GM12891 (cell line): ENCODE data around the gene CAPN11.
"Not testable (repeated sequence)": the region's sequence is repeated elsewhere in the genome, so short reads cannot be mapped to it uniquely, and the experiment has no call there.

ENCODE experiments used
- DNase-seq: peaks from one replicate; pipeline ENCODE4 v3.0.0; 2011; ENCODE audit warnings: low spot score; ENCODE audit not compliant: insufficient read length
- FAIRE-seq: peaks from 2 replicates; lab custom pipeline; 2011; peaks lifted over from hg19 to GRCh38; lab: Jason Lieb, UNC
- PAX5 ChIP-seq: IDR thresholded peaks from 2 replicates; pipeline ENCODE4 v1.6.1; 2011; ENCODE audit warnings: low read length, moderate library complexity, mild to moderate bottlenecking; ENCODE audit not compliant: insufficient read depth, severe bottlenecking
- POLR2A ChIP-seq: IDR thresholded peaks from 2 replicates; pipeline ENCODE4 v1.6.1; 2011; ENCODE audit warnings: low read depth, low read length, control low read depth
- POLR2AphosphoS5 ChIP-seq: IDR thresholded peaks from 2 replicates; pipeline ENCODE4 v1.6.1; 2011; ENCODE audit warnings: low read depth, low read length, control low read depth
- POU2F2 ChIP-seq: IDR thresholded peaks from 2 replicates; pipeline ENCODE4 v1.6.1; 2011; ENCODE audit warnings: low read depth, mild to moderate bottlenecking, control low read depth, low read length, moderate library complexity
- SPI1 ChIP-seq: IDR thresholded peaks from 2 replicates; pipeline ENCODE4 v1.6.1; 2011; ENCODE audit warnings: low read depth, low read length, control low read depth
- TAF1 ChIP-seq: IDR thresholded peaks from 2 replicates; pipeline ENCODE4 v1.6.1; 2011; ENCODE audit warnings: low read depth, low read length, control low read depth

The CAPN11 gene

GRCh38 chr6:44143731-44144130 is 14.9 kb upstream of the CAPN11 start:
- no peak for FAIRE-seq
- TF ChIP-seq POLR2A (no peak), PAX5 (no peak), POU2F2 (no peak)

DNA sequence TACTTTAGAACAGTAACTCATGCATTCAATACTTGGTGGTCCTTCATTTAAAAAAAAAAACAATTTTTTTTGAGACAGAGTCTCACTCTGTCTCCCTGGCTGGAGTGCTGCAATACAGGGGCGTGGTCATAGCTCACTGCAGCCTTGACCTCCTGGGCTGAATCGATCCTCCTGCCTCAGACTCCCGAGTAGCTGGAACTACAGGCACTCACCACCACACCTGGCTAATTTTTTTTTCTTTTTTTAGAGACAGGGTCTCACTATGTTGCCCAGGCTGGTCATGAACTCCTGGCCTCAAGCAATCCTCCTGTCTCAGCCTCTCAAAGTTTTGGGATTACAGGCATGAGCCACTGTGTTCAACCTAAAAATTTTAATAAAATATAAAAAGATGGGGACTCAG is 14.1 kb upstream of the CAPN11 start:
- not testable (repeated sequence) for DNase-seq, FAIRE-seq

More at GRCh38 chr6:44143731-44144130, 14.9 kb upstream of the CAPN11 start:
- DNase-seq: no peak

- DNase-seq (no peak), FAIRE-seq (no peak)
- no peak for TF ChIP-seq POU2F2
- no peak for TF ChIP-seq SPI1
- no peak for TF ChIP-seq PAX5
- no peak for TF ChIP-seq POLR2A
- no peak for TF ChIP-seq TAF1
- TF ChIP-seq POLR2AphosphoS5: no peak; the same call in 1 of the 2 replicates
These were observed 12.8 kb upstream of the CAPN11 start for GRCh38 chr6:44145839-44146238.

DNA sequence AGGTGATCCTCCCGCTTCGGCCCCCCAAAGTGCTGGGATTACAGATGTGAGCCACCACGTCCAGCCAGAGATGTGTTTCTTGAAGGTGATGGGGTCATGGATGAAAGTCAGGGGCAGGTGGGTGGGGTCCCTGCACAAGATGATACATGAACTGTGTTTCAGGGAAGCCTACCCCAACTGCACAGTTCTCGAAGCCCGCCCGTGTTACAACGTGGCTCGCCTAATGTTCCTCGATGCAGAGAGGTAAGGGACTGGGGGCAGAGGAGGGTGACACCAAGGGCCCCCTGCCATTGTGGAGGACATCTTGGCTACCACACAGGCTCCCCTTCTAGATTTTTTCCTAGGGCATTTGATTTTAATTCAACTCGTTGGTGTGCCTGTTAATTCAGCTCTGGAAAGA is 11.9 kb upstream of the CAPN11 start:
- no peak for DNase-seq

GRCh38 chr6:44147256-44147655 is 11.4 kb upstream of the CAPN11 start:
- FAIRE-seq (no peak), DNase-seq (no peak)
- TF ChIP-seq SPI1 (no peak), POLR2A (no peak), TAF1 (no peak)

More for the DNA sequence above, 11.9 kb upstream of the CAPN11 start:
- no peak for FAIRE-seq
- no peak for TF ChIP-seq POLR2A
- TF ChIP-seq TAF1: no peak
- no peak for TF ChIP-seq PAX5
- TF ChIP-seq POU2F2: no peak
- no peak for TF ChIP-seq SPI1
- no peak for TF ChIP-seq POLR2AphosphoS5

GRCh38 chr6:44148306-44148705 is 10.3 kb upstream of the CAPN11 start:
- DNase-seq (no peak), FAIRE-seq (no peak)
- TF ChIP-seq SPI1 (no peak), POLR2AphosphoS5 (no peak), POLR2A (no peak), PAX5 (no peak), TAF1 (no peak), POU2F2 (no peak)

- FAIRE-seq (no peak), DNase-seq (no peak)
- 0 out of 2 replicates have a peak, but pooled peaks have one; percentile 1 for TF ChIP-seq POLR2A
- TF ChIP-seq SPI1: no peak
These were observed 9.1 kb upstream of the CAPN11 start for GRCh38 chr6:44149369-44150012.

DNA sequence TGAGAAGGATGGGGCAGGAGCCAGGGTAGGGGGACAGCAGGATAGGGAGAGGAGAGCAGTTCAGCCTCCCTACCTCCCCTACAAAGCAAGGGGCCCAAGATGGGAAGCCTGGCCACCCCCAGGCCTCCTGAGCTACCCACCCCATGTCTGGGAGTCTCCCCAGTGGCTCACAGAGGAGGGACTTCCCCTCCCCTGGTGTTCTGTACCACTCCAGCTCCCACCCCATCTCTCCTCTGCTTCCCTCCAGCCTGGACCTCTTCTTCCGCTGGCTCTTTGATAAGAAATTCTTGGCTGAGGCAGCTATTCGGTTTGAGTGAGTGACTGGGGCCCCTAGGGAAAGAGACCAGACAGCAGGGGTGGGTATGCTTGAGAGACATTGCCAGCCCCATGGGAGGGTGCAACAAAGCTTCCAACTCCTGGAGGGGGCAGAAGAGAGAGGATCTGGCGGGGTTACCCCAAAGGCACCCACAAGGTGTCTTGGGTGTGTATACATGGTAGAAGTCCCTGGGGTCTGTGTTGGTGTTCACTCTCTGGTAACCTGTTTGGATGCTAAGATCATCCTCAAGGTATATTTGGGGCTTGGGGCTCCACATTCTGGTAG is 8.2 kb upstream of the CAPN11 start:
- TF ChIP-seq TAF1 (no peak), POLR2A (no peak)
- no peak for FAIRE-seq

GRCh38 chr6:44151348-44152108 is 7.1 kb upstream of the CAPN11 start:
- DNase-seq (peak; percentile 91), FAIRE-seq (peak; percentile 99)
- TF ChIP-seq POLR2AphosphoS5 (no peak), POLR2A (no peak), TAF1 (no peak), SPI1 (no peak), PAX5 (no peak), POU2F2 (no peak)

More for the DNA sequence above, 8.2 kb upstream of the CAPN11 start:
- no peak for DNase-seq

- no peak for DNase-seq
- no peak for FAIRE-seq
- TF ChIP-seq POLR2AphosphoS5 (no peak), POU2F2 (no peak), TAF1 (no peak), PAX5 (no peak), SPI1 (no peak), POLR2A (no peak)
These were observed 6.5 kb upstream of the CAPN11 start for GRCh38 chr6:44152109-44152461.

DNA sequence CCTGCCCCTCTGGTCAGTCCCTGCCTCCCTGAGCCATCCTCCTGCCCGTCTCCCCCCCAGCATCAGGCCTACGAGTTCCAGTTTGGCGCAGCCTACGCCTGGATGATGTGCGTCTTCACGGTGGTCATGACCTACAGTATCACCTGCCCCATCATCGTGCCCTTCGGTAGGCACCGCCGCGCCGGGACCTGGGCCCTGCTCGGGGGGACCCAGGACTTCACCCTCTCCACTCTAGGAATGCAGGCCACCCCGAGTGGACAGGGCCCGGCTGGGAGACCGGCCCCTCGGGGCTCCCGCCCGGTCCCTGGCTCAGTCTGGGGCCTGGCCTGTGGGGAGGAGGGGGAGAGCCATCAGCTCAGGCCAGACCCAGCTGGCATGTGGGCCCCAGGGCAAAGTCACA is 6.1 kb upstream of the CAPN11 start:
- no peak for DNase-seq
- FAIRE-seq: no peak
- no peak for TF ChIP-seq SPI1
- TF ChIP-seq POLR2AphosphoS5: no peak
- no peak for TF ChIP-seq POU2F2
- no peak for TF ChIP-seq TAF1
- TF ChIP-seq PAX5: no peak
- TF ChIP-seq POLR2A: no peak
